Gastroesophageal sphincter (tissue), 4 donors: ENCODE results near the gene PDIA5. TPM values are rescaled to one million over a fixed set of nuclear protein-coding genes. Genes with fewer than 3 reads are reported as not detected.
"Not testable (repeated sequence)": the region's sequence is repeated elsewhere in the genome, so short reads cannot be mapped to it uniquely, and the experiment has no call there.

Experiments used
- ATAC-seq: fragments of 150-250 bp; one replicate; pipeline ENCODE4 v1.9.1; 2016; ENCODE audit warnings: mild to moderate bottlenecking, moderate library complexity
- H3K27ac ChIP-seq, 4 donors: fragments of 200-600 bp; sonication (generic) in 3 of 4; 1 replicate in 3 of 4; 2 replicates in 1 of 4; pipeline ENCODE4 v1.5.1; 2016 to 2019
- H3K27me3 ChIP-seq: fragments of 200-600 bp; sonication (generic); one replicate; pipeline ENCODE4 v1.5.1; 2019
- H3K36me3 ChIP-seq, 2 donors: fragments of 200-600 bp; sonication (generic); one replicate each; pipeline ENCODE4 v1.5.1; 2019; ENCODE audit warnings: control low read depth in 1 of 2
- H3K4me1 ChIP-seq, 3 donors: fragments of 200-600 bp; sonication (generic); 1 replicate in 2 of 3; 2 replicates in 1 of 3; pipeline ENCODE4 v1.5.1; 2016 to 2019; ENCODE audit warnings: control low read depth in 2 of 3
- H3K4me3 ChIP-seq, 2 donors: fragments of 200-600 bp; sonication (generic); one replicate each; pipeline ENCODE4 v1.5.1; 2019; ENCODE audit warnings: mild to moderate bottlenecking in 1 of 2, moderate library complexity in 1 of 2
- H3K9me3 ChIP-seq, 3 donors: fragments of 200-600 bp; sonication (generic); one replicate each; pipeline ENCODE4 v1.5.1; 2017 to 2019; ENCODE audit warnings: control low read depth in 2 of 3
- CTCF ChIP-seq, 4 experiments: fragments of 200-600 bp in 2 of 4; fragments of 450-650 bp in 2 of 4; sonication (generic) in 1 of 4; IDR thresholded peaks; one replicate each; pipeline ENCODE4 v1.5.1; 2017 to 2019; ENCODE audit warnings: antibody characterized with exemption in 4 of 4, mild to moderate bottlenecking in 2 of 4, moderate library complexity in 2 of 4
- EP300 ChIP-seq: sonication (generic); formaldehyde crosslinking; IDR thresholded peaks from one replicate; pipeline ENCODE4 v1.6.1; 2017; ENCODE audit warnings: antibody characterized with exemption, mild to moderate bottlenecking
- POLR2A ChIP-seq, 2 donors: fragments of 450-650 bp; IDR thresholded peaks; one replicate each; pipeline ENCODE4 v1.6.1; 2017; ENCODE audit warnings: antibody characterized with exemption in 2 of 2, mild to moderate bottlenecking in 2 of 2, moderate library complexity in 1 of 2
- POLR2AphosphoS5 ChIP-seq: sonication (generic); formaldehyde crosslinking; IDR thresholded peaks from one replicate; pipeline ENCODE4 v1.6.1; 2017; ENCODE audit warnings: antibody characterized with exemption
- WGBS, 2 donors: methylation state at CpG; one replicate each; pipeline ENCODE4 v1.1.5; 2018; ENCODE audit warnings: low coverage in 1 of 2; 5-methylcytosine and 5-hydroxymethylcytosine counted together
- total RNA-seq, 4 donors: library from RNA; depleted of rRNA; stranded (reverse); fragments of >200 nt; gene quantifications; one replicate each; pipeline ENCODE4 v1.1.0, GENCODE V29; 2016

The PDIA5 gene
- total RNA-seq, 4 donors from 2014 or later, result 9.0 to 19.8 (median 16.9) TPM

DNA sequence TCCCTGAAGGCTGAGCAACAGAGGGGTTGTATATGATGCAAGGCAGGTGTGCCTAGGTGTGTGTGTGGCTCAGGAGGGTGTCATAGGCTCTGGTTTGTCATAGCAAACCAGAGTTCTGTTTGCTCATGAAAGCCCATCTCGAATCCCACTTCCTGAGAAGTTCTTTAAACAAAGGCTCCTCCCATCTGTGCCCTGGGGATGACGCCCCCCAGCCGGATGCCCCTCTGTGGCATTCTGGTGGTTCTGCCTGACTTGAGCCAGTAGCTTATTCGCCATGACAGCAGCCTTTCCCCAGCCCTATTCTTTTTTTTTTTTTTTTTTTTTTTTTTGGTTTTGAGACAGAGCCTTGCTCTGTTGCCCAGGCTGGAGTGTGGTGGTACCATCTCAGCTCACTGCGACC, 45.4 kb downstream of the PDIA5 start:
- 79 to 86% methylated on average over 3 to 4 of the region's 5 CpGs for WGBS, 2 donors
- Histone ChIP-seq H3K36me3 (peaks cover 0 to 85% of the 10 kb centered on the region in 2 donors), H3K27me3 (no peaks in the 10 kb centered on the region), H3K9me3 (no peaks in the 10 kb centered on the region), H3K4me1 (peaks cover 0 to 19% (median 0%) of the 10 kb centered on the region in 3 donors), H3K4me3 (no peak overlapping the region), H3K27ac (no peak overlapping the region)
- no peak for TF ChIP-seq CTCF (IDR thresholded peaks at IDR 0.05)
- no peak for TF ChIP-seq POLR2A (IDR thresholded peaks at IDR 0.05)
- TF ChIP-seq EP300, result no peak
- no peak for TF ChIP-seq POLR2AphosphoS5
- ATAC-seq, result no peak

DNA sequence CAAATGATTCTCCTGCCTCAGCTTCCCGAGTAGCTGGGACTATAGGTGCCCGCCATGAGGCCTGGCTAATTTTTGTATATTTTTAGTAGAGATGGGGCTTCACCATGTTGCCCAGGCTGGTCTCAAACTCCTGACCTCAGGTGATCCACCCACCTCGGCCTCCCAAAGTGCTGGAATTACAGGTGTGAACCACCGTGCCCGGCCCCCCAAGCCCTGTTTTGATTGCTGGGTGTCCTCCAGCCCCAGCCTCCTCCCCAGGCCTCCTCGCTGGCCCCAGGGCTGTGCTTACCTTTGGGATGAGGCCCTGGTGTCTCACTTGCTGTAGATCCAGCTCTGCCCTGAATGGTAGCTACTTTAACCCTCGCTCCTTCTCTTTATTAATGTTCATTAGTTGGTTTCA, 45.8 kb downstream of the PDIA5 start:
- peaks cover 0 to 19% (median 0%) of the 10 kb centered on the region in 3 donors for H3K4me1 ChIP-seq
- not testable (repeated sequence) for H3K9me3 ChIP-seq, ATAC-seq, H3K4me3 ChIP-seq, H3K27ac ChIP-seq, H3K27me3 ChIP-seq
- peaks cover 0 to 84% of the 10 kb centered on the region in 2 donors for H3K36me3 ChIP-seq
- 100% methylated on average over 2 to 4 of the region's 7 CpGs for WGBS, 2 donors

GRCh38 chr3:123113889-123114450, 47.1 kb downstream of the PDIA5 start:
- no peak for ATAC-seq
- no peaks in the 10 kb centered on the region for H3K27me3 ChIP-seq
- peaks cover 0 to 19% (median 0%) of the 10 kb centered on the region in 3 donors for H3K4me1 ChIP-seq
- TF ChIP-seq CTCF (IDR thresholded peaks at IDR 0.05), result no peak
- TF ChIP-seq POLR2A (IDR thresholded peaks at IDR 0.05), result no peak
- no peak for TF ChIP-seq POLR2AphosphoS5
- no peak for TF ChIP-seq EP300
- H3K9me3 ChIP-seq, result no peaks in the 10 kb centered on the region
- no peak overlapping the region for H3K4me3 ChIP-seq
- peaks cover 0 to 84% of the 10 kb centered on the region in 2 donors for H3K36me3 ChIP-seq
- 28 to 30% methylated on average over 2 of the region's 5 CpGs for WGBS, 2 donors
- H3K27ac ChIP-seq, result peak overlapping the region in 1 of 4 donors; percentile 9

GRCh38 chr3:123116116-123116515, 49.3 kb downstream of the PDIA5 start:
- ATAC-seq, result no peak
- WGBS, 2 donors, result no CpG with 5 or more reads among the region's 10 CpGs
- peaks cover 0 to 33% (median 0%) of the 10 kb centered on the region in 3 donors for H3K4me1 ChIP-seq
- peaks cover 0 to 90% of the 10 kb centered on the region in 2 donors for H3K36me3 ChIP-seq
- TF ChIP-seq POLR2A (IDR thresholded peaks at IDR 0.05), result no peak
- H3K27me3 ChIP-seq, result no peaks in the 10 kb centered on the region
- no peaks in the 10 kb centered on the region for H3K9me3 ChIP-seq
- H3K4me3 ChIP-seq, result no peak overlapping the region
- no peak overlapping the region for H3K27ac ChIP-seq

DNA sequence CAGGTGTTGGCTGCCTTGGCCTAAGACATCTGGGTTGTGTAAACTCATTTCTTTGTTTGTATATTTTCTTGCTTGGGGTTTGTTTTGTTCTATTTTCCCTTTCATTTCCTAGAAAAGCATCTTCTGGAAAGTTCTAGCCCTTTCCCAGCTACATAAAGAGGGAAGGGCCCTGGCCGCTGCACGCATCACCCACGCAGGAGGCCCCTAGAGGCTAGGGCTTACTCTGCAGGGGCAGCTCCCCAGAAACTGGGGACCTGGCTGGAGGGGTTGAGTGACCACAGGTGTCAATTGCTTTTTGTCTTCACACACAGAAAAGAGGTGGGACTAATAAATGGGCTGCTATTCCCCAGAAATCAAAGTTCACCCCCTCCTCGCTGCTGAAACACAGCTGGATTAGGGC, 52.6 kb downstream of the PDIA5 start:
- Histone ChIP-seq H3K4me3 (no peak overlapping the region), H3K4me1 (peaks cover 0 to 34% (median 0%) of the 10 kb centered on the region in 3 donors), H3K27ac (peak overlapping the region in 1 of 4 donors; percentile 4), H3K36me3 (peaks cover 0 to 96% of the 10 kb centered on the region in 2 donors), H3K9me3 (no peaks in the 10 kb centered on the region), H3K27me3 (no peaks in the 10 kb centered on the region)
- ATAC-seq, result peak; percentile 29
- TF ChIP-seq POLR2A (IDR thresholded peaks at IDR 0.05) (no peak), EP300 (no peak), CTCF (IDR thresholded peaks at IDR 0.05) (no peak), POLR2AphosphoS5 (no peak)
- 59 to 63% methylated on average over 3 to 4 of the region's 4 CpGs for WGBS, 2 donors

DNA sequence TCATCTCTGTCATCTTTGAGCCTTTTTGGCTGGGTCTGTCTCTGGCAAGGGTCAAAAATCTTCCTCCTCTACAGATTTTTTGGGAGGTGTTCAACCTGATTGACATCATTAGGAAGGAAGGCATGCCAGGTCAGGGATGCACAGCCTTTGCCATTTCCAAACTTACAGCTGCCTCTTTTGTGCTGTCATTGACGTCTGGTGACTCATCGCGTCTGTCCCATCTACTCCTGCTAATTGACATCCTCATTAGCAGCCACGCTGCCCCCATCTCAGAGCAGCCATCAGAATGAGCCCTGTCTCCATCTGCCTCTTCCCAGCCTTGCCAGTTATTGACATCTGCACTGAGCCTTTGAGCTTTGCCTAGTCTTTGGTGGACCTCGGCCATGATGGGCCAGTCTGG, 53.0 kb downstream of the PDIA5 start:
- peak; percentile 31 for ATAC-seq
- Histone ChIP-seq H3K4me3 (no peak overlapping the region), H3K9me3 (no peaks in the 10 kb centered on the region), H3K4me1 (peaks cover 0 to 30% (median 0%) of the 10 kb centered on the region in 3 donors), H3K27me3 (no peaks in the 10 kb centered on the region), H3K36me3 (peaks cover 0 to 96% of the 10 kb centered on the region in 2 donors), H3K27ac (peak overlapping the region in 3 of 4 donors; percentile 27 to 44 (median 34))
- 51 to 57% methylated on average over 4 of the region's 5 CpGs for WGBS, 2 donors
- TF ChIP-seq POLR2AphosphoS5 (peak; percentile 16), EP300 (no peak)
